ENCODE data around the gene ANKRA2.

DNA sequence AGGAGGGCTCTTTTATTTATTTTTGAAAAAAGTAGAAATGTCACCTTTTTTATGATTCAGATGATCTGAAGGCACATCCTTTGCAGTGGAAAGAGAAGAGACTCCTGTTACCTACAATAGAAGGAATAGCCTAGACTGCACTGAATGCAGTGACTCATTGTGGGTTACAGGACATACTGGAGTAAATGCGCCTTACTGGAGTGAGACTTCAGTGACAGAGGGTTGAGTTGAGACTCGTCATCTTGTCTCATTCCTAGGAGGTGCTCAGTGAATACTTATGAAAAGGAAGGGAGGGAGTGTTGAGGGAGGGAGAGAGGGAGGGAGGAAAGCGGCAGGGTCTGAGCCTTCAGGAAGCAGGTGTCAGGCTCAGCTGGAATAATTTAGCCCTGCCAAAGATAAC lies 25.2 kb downstream of the ANKRA2 start:
- TF ChIP-seq POLR2AphosphoS5 (IDR thresholded peaks at IDR 0.05) (no peak), CTCF (IDR thresholded peaks at IDR 0.05 in 8 of 11, conservative IDR thresholded peaks at IDR 0.05 in 3 of 11) (no peak)

All from spleen (tissue), 7 donors.